DMS53 treated with DMSO at 0.1 percent for 48 hours (cell line): ENCODE results near the gene ITPR2.
A peak's percentile ranks its signal among the peaks of the same experiment; 100 is the strongest.
"Not testable (repeated sequence)": the region's sequence is repeated elsewhere in the genome, so short reads cannot be mapped to it uniquely, and the experiment has no call there.

ENCODE experiments used
- DNase-seq: peaks from one replicate; lab custom pipeline; 2025; ENCODE audit not compliant: unreplicated experiment; lab: John Stamatoyannopoulos, UW

The ITPR2 gene

GRCh38 chr12:26533211-26533610, 299.8 kb downstream of the ITPR2 start:
- DNase-seq: no peak

- no peak for DNase-seq
Observed at GRCh38 chr12:26530461-26530860, 302.5 kb downstream of the ITPR2 start.

- DNase-seq: no peak
Observed at GRCh38 chr12:26528943-26529342, 304.1 kb downstream of the ITPR2 start.

- DNase-seq: no peak
Observed at GRCh38 chr12:26527682-26528081, 305.3 kb downstream of the ITPR2 start.

- peak; percentile 34 for DNase-seq
Observed at GRCh38 chr12:26524862-26525465, 308.0 kb downstream of the ITPR2 start.

GRCh38 chr12:26523708-26524150, 309.3 kb downstream of the ITPR2 start:
- DNase-seq: no peak

GRCh38 chr12:26520869-26521268, 312.1 kb downstream of the ITPR2 start:
- DNase-seq: no peak

- no peak for DNase-seq
Observed at GRCh38 chr12:26520109-26520508, 312.9 kb downstream of the ITPR2 start.

- DNase-seq: no peak
Observed at GRCh38 chr12:26519462-26519861, 313.5 kb downstream of the ITPR2 start.

GRCh38 chr12:26517320-26517719, 315.7 kb downstream of the ITPR2 start:
- not testable (repeated sequence) for DNase-seq

GRCh38 chr12:26514364-26514763, 318.6 kb downstream of the ITPR2 start:
- no peak for DNase-seq

- DNase-seq: no peak
Observed at GRCh38 chr12:26513363-26514043, 319.5 kb downstream of the ITPR2 start.

GRCh38 chr12:26512213-26512612, 320.8 kb downstream of the ITPR2 start:
- DNase-seq: no peak

- no peak for DNase-seq
Observed at GRCh38 chr12:26510354-26510674, 322.7 kb downstream of the ITPR2 start.

GRCh38 chr12:26507613-26508012, 325.4 kb downstream of the ITPR2 start:
- no peak for DNase-seq

- no peak for DNase-seq
Observed at GRCh38 chr12:26499979-26500640, 332.9 kb downstream of the ITPR2 start.

- no peak for DNase-seq
Observed at GRCh38 chr12:26496170-26496569, 336.8 kb downstream of the ITPR2 start.

GRCh38 chr12:26493656-26494055, 339.3 kb downstream of the ITPR2 start:
- DNase-seq: no peak

- DNase-seq: no peak
Observed at GRCh38 chr12:26492406-26492805, 340.6 kb downstream of the ITPR2 start.

- DNase-seq: no peak
Observed at GRCh38 chr12:26489908-26490307, 343.1 kb downstream of the ITPR2 start.

- DNase-seq: no peak
Observed at GRCh38 chr12:26488351-26488750, 344.6 kb downstream of the ITPR2 start.

- no peak for DNase-seq
Observed at GRCh38 chr12:26473291-26473690, 359.7 kb downstream of the ITPR2 start.
